AG04449 (cell line): ENCODE results near the gene BPIFA3.

Experiments used
- CTCF ChIA-PET: fragments of 350-600 bp; formaldehyde crosslinking; extraction: SDS; loops from one replicate; lab custom pipeline; 2021; ENCODE audit warnings: antibody characterized with exemption; lab: Yijun Ruan, JAX
- POLR2A ChIA-PET: fragments of 400-600, 350-600 bp; formaldehyde crosslinking; extraction: SDS; loops from one replicate; lab custom pipeline; 2020; ENCODE audit warnings: antibody characterized with exemption, inconsistent platforms; lab: Yijun Ruan, JAX
- DNase-seq: peaks from one replicate; pipeline ENCODE4 v3.0.0-alpha.2; 2010; ENCODE audit warnings: low read depth, low spot score
- H3K4me3 ChIP-seq: 2 replicates; pipeline ENCODE4 v1.5.1; 2011; ENCODE audit warnings: low read depth, mild to moderate bottlenecking, control low read depth, low read length
- TF ChIP-seq, protein P1 (sequence below): IDR thresholded peaks from one replicate; pipeline ENCODE4 v1.5.1; 2011; ENCODE audit warnings: mild to moderate bottlenecking, moderate library complexity, low read length, control low read depth, inconsistent platforms; ENCODE audit not compliant: insufficient read depth; ENCODE audit errors: missing control alignments

BPIFA3 gene

GRCh38 chr20:33217052-33217451 lies at the start of gene BPIFA3:
Gene BPIFA3, plus strand, starts transcription at chr20:33217352. Its CDS starts 185 bp downstream, at chr20:33217537.
- CTCF ChIA-PET: no interaction called here

DNA sequence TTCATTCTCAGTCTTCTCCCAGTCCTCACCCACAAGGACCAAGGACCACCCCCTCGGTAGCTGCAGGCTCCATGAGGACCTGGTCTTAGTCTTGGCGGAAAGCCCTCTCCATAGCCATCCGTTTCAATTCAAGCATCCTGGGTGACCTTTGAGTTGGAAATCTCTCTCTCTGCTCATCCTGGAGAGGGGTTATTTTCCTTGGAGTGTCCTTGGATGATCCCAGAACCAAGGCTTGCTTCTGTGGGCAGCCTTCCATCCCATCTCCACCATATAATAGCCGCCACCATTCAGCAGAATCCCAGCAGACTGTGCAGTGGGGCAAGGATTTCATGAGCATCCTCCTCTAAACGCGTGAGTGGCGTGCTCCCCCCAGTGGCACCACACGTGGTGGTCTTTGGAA lies 49.3 kb upstream of the BPIFA3 start, which contains the start of gene BPIFA2:
BPIFA2 (plus strand) TSS at position 301 of the 400 bp plus-strand sequence. CDS start 987 bp downstream, outside the sequence.
- H3K4me3 ChIP-seq: no peak within 1 kb of the TSS
- TF ChIP-seq, protein P1, sequence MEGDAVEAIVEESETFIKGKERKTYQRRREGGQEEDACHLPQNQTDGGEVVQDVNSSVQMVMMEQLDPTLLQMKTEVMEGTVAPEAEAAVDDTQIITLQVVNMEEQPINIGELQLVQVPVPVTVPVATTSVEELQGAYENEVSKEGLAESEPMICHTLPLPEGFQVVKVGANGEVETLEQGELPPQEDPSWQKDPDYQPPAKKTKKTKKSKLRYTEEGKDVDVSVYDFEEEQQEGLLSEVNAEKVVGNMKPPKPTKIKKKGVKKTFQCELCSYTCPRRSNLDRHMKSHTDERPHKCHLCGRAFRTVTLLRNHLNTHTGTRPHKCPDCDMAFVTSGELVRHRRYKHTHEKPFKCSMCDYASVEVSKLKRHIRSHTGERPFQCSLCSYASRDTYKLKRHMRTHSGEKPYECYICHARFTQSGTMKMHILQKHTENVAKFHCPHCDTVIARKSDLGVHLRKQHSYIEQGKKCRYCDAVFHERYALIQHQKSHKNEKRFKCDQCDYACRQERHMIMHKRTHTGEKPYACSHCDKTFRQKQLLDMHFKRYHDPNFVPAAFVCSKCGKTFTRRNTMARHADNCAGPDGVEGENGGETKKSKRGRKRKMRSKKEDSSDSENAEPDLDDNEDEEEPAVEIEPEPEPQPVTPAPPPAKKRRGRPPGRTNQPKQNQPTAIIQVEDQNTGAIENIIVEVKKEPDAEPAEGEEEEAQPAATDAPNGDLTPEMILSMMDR: no peak
- POLR2A ChIA-PET: no interaction called here
- CTCF ChIA-PET: no interaction called here
- DNase-seq: no peak

More at GRCh38 chr20:33217052-33217451, at the start of gene BPIFA3:
- POLR2A ChIA-PET: no interaction called here
- H3K4me3 ChIP-seq: no peak within 1 kb of the TSS
- DNase-seq: no peak
- TF ChIP-seq, protein P1: no peak

DNA sequence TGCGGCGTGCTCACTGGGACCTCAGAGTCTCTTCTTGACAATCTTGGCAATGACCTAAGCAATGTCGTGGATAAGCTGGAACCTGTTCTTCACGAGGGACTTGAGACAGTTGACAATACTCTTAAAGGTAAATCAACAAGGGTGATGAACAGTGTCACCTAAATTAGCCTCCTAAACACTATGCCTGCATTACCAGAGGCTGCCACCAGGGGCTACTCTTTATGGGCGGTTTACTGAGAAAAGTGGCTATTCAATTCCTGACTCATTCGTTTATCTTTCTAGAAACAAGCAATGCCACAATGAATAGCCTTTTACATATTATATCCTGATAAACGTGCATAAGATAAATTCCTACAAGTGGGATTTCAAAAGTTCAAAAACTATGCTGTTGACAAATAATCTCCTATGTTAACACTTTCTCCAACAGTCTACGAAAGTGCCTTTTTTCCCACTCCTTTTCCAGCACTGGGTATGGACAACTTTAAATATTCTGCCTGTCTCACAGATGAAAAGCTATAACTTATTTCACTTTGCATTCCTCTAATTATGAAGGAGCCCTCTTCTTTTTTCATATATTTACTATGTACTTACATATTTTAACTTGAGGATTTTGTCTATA lies 47.9 kb upstream of the BPIFA3 start:
- CTCF ChIA-PET: no interaction called here
- H3K4me3 ChIP-seq: no peak overlapping the region
- DNase-seq: no peak
- POLR2A ChIA-PET: no interaction called here
- TF ChIP-seq, protein P1: peak; percentile 15

DNA sequence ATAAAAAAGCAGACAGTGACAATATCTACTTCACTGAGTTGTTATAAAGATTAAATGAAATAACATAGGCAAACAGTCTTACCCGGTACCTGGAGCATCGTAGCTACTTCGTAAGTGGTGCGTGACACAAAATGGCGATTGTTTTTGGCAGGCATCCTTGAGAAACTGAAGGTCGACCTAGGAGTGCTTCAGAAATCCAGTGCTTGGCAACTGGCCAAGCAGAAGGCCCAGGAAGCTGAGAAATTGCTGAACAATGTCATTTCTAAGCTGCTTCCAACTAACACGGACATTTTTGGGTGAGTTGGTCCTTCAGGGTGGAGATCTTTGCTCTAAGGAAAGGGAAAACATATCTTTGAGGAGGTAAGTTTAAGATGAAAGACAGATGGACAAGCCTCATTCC lies 44.4 kb upstream of the BPIFA3 start:
- ChIA-PET CTCF (no interaction called here), POLR2A (no interaction called here)
- H3K4me3 ChIP-seq: no peak overlapping the region
- DNase-seq: no peak
- TF ChIP-seq, protein P1: no peak

DNA sequence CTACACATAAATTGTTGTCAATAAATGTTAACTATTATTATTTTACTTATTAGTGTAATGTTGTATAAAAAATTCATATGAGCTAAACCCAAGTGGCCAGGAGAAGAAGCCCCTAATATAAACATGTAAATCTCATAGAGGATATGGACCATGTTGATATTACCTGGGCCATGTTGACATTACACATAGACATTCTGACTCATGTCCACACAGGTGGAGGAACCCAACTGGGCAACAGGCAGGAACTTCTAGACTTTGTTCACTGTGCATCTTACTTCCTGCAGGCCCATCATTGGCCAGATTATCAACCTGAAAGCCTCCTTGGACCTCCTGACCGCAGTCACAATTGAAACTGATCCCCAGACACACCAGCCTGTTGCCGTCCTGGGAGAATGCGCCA lies 42.0 kb upstream of the BPIFA3 start:
- no peak for DNase-seq
- H3K4me3 ChIP-seq: no peak overlapping the region
- TF ChIP-seq, protein P1: no peak
- CTCF ChIA-PET: no interaction called here
- POLR2A ChIA-PET: no interaction called here

DNA sequence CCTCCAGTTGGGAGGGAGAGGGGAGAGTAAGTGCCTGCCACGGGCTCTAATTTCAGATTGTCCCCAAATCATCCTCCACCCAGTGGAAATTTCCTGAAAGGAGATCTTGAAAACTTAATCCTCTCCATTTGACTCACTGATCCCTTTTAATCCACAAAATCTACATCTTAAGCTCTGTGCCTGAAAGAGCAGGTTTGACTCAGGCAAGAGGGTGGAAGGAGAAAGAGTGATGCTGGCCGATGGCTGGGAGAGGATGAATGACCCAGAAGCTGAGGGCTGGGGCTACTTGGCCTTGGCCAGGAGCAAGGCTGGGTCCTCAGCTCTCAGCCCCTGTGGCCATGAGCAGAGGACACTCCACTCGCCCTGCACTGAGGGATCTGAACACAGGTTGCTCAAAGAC lies 41.1 kb upstream of the BPIFA3 start:
- TF ChIP-seq, protein P1: no peak
- H3K4me3 ChIP-seq: no peak overlapping the region
- CTCF ChIA-PET: no interaction called here
- POLR2A ChIA-PET: no interaction called here
- DNase-seq: no peak
